Kidney epithelial cell (primary cell): ENCODE results near the gene SCARB1. TPM values are rescaled to one million over a fixed set of nuclear protein-coding genes. Genes with fewer than 3 reads are reported as not detected.

Source experiments
- DNase-seq: peaks from one replicate; pipeline ENCODE4 v3.0.0-alpha.2; 2010; ENCODE audit warnings: low read depth
- H3K27me3 ChIP-seq: 2 replicates; pipeline ENCODE4 v1.6.0; 2011; ENCODE audit warnings: low read length; ENCODE audit not compliant: control insufficient read depth, insufficient read depth
- H3K36me3 ChIP-seq: 2 replicates; pipeline ENCODE4 v1.5.1; 2011; ENCODE audit warnings: low read length; ENCODE audit not compliant: control insufficient read depth, insufficient read depth
- H3K4me3 ChIP-seq: 2 replicates; pipeline ENCODE4 v1.5.1; 2011; ENCODE audit warnings: low read depth, mild to moderate bottlenecking, control low read depth, low read length
- CTCF ChIP-seq: IDR thresholded peaks from 2 replicates; pipeline ENCODE4 v1.5.1; 2011; ENCODE audit warnings: mild to moderate bottlenecking, moderate library complexity, low read length, control low read depth, inconsistent platforms; ENCODE audit not compliant: insufficient read depth, poor library complexity, severe bottlenecking
- total RNA-seq: library from RNA; depleted of rRNA; stranded (reverse); fragments of >200 nt; gene quantifications from 2 replicates; pipeline ENCODE4 v1.2.3, GENCODE V29; 2015

SCARB1 gene
- total RNA-seq, 1 donor from 2014 or later = 30.0 TPM

GRCh38 chr12:124848621-124849380 lies 14.9 kb downstream of the SCARB1 start:
- no peaks in the 10 kb centered on the region for H3K27me3 ChIP-seq
- H3K36me3 ChIP-seq = no peaks in the 10 kb centered on the region
- DNase-seq = no peak
- no peak overlapping the region for H3K4me3 ChIP-seq
- no peak for TF ChIP-seq CTCF

DNA sequence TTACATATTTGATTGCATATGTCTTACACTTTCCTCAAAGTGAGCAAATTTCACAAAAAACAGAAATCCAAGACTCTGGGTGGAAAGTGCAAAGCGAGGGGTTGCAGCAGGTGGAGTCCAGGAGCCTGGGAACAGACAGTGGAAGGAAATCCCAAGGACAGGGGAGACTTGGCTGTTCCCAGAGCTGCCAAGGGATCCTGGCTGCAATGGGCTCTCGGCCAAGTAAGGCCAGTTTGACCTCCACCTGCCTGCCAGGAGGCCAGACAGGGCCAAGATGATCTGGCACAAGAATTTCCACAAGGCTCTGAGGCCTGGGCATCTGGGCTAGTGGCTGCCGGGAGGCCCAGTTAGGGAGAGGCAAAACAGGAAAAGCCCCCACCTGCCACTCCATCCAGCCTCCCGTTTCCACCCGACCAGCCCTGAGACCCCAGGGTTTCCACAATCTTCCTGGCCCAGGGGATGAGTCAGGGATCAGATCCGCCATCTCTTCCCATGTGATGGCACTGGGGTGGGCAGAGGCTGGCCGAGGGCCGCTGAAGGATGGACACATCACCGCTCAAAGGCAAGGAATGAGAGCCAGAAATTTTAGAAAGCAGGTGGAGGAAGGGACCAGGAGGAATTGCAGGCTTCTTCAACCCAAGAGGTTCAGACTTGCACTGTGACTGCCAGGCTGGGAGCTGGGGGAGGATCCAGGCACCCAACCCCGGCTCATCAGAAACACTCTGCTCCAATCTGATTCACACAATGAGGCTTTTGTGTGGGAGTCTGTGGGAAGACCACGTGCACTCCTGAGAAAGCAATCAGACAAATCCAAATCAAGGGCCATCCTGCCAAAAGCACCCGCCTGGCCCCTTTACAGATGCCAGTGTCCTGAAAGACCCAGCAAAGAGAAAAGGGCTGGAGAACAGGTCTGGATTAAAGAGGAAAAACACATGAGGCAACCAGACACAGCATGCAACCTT lies 16.3 kb downstream of the SCARB1 start:
- Histone ChIP-seq H3K36me3 (no peaks in the 10 kb centered on the region), H3K4me3 (no peak overlapping the region), H3K27me3 (no peaks in the 10 kb centered on the region)
- no peak for TF ChIP-seq CTCF
- DNase-seq = no peak

DNA sequence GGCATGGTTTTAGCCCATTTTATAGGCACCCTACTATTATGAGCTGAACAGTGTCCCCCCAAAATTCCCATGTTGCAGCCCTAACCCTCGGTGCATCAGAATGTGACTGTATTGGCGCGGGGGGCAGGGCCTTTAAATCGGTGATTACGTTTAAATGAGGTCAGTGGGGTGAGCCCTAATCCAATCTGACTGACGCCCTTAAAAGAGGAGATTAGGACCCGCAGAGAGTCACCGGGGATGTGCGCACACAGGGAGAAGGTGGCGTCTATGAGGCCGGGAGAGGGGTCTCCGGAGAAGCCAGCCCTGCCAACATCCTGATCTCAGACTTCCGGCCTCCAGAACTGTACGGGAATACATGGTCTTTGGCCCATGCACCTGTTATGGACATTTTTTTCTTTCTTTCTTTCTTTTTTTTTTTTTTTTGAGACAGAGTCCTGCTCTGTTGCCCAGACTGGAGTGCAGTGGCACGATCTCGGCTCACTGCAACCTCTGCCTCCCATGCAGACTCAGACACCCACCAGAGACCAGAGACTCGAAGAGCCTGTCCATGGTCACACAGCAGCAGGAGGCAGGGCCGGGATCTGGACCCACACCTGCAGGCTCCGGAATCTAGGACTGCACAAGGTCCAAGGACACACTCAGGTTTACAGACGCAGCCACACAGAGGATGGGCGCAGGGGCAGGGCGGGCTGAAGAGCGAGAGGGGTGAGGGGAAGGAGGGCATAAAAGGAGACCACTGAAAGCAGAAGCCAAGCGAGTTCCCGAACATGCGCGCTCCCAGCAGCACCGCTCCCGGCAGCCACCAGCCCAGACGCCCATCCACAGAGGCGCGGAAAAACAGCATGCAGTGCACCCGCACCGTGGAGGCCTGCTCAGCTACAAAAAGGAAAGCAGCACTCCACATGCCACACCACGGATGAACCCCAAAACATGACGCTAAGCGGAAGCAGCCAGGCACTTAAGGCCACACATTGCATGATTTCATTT lies 19.0 kb downstream of the SCARB1 start:
- no peaks in the 10 kb centered on the region for H3K36me3 ChIP-seq
- no peak for DNase-seq
- TF ChIP-seq CTCF = no peak

DNA sequence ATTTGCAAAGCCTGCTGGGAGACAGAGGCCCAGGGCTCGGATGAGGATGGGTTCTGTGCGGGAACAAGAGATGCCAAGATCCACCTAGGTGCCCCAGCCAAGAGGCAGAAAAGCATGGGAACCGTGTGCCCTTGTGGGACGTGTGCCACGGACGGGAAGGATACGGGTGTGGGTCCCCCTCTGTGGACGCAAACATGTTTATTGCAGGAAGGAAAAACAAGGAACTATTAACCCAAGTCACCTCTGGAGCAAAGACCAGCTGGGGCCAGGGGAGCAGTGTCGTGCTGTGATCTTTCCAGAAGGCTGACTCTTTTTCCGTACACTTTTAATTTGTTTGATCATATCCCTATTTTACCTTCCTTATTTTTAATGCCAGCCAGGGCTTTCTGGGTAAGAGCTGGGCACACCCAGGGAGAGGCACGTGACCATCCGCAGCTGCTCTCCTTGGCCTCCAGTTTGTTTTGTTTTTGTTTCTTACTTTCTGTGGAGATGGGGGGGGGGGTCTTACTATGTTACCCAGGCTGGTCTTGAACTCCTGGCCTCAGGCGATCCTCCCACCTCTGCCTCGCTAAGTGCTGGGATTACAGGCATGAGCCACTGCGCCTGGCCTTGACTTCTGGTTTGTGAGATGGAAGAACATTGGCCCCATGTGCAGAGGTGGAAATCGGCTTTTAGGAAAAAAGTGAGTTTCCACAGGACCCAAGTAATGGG lies 20.7 kb downstream of the SCARB1 start:
- H3K27me3 ChIP-seq = no peaks in the 10 kb centered on the region
- H3K4me3 ChIP-seq = no peak overlapping the region
- no peaks in the 10 kb centered on the region for H3K36me3 ChIP-seq
- no peak for DNase-seq
- no peak for TF ChIP-seq CTCF

More for the DNA sequence above, 19.0 kb downstream of the SCARB1 start:
- H3K4me3 ChIP-seq = no peak overlapping the region
- no peaks in the 10 kb centered on the region for H3K27me3 ChIP-seq
